H1 (cell line): Measurements from ENCODE around the gene OR51B5.

Source experiments
- CREB1 ChIP-seq: IDR thresholded peaks from 2 replicates; pipeline ENCODE4 v1.6.1; 2012; ENCODE audit warnings: inconsistent platforms
- CTCF ChIP-seq, 3 experiments: IDR thresholded peaks; 1 replicate in 2 of 3; 2 replicates in 1 of 3; pipeline versions ENCODE4 v1.5.1 to v1.6.1; 2011; ENCODE audit warnings: low read length in 3 of 3, mild to moderate bottlenecking in 3 of 3, inconsistent platforms in 2 of 3, low read depth in 1 of 3, moderate library complexity in 1 of 3; ENCODE audit not compliant: insufficient read depth in 1 of 3; ENCODE audit errors: control extremely low read depth in 1 of 3
- HDAC2 ChIP-seq, 2 experiments: fragments of 300-600 bp in 1 of 2; sonication (generic) in 1 of 2; IDR thresholded peaks; 2 replicates each; pipeline ENCODE4 v1.6.1; 2011 to 2012; ENCODE audit warnings: low read depth in 2 of 2, low read length in 2 of 2, mild to moderate bottlenecking in 2 of 2, moderate library complexity in 2 of 2, borderline replicate concordance in 1 of 2, inconsistent platforms in 1 of 2
- PHF8 ChIP-seq: fragments of 200-600 bp; sonication (generic); conservative IDR thresholded peaks from 2 replicates; pipeline ENCODE4 v1.7.1; 2012; ENCODE audit warnings: low read depth, mild to moderate bottlenecking, inconsistent platforms, low read length, moderate library complexity
- POLR2A ChIP-seq, 2 experiments: IDR thresholded peaks; 1 replicate in 1 of 2; 2 replicates in 1 of 2; pipeline ENCODE4 v1.6.1; 2011; ENCODE audit warnings: low read depth in 2 of 2, low read length in 2 of 2, mild to moderate bottlenecking in 2 of 2; ENCODE audit errors: control extremely low read depth in 1 of 2
- POLR2AphosphoS5 ChIP-seq: IDR thresholded peaks from 2 replicates; pipeline ENCODE4 v1.6.1; 2011; ENCODE audit warnings: low read depth, low read length
- RNF2 ChIP-seq: fragments of 200-900, 300-1000 bp; sonication (generic); IDR thresholded peaks from 2 replicates; pipeline ENCODE4 v1.7.1; 2016; ENCODE audit warnings: borderline replicate concordance, low read depth, mild to moderate bottlenecking, antibody characterized with exemption, low read length; ENCODE audit not compliant: poor library complexity, severe bottlenecking; ENCODE audit errors: missing control alignments
- TAF1 ChIP-seq: IDR thresholded peaks from 2 replicates; pipeline ENCODE4 v1.6.1; 2011; ENCODE audit warnings: mild to moderate bottlenecking, low read depth, low read length
- ZNF274 ChIP-seq: IDR thresholded peaks from 2 replicates; pipeline ENCODE4 v1.7.0; 2012; ENCODE audit warnings: low read length, borderline replicate concordance; ENCODE audit errors: extremely low read depth

DNA sequence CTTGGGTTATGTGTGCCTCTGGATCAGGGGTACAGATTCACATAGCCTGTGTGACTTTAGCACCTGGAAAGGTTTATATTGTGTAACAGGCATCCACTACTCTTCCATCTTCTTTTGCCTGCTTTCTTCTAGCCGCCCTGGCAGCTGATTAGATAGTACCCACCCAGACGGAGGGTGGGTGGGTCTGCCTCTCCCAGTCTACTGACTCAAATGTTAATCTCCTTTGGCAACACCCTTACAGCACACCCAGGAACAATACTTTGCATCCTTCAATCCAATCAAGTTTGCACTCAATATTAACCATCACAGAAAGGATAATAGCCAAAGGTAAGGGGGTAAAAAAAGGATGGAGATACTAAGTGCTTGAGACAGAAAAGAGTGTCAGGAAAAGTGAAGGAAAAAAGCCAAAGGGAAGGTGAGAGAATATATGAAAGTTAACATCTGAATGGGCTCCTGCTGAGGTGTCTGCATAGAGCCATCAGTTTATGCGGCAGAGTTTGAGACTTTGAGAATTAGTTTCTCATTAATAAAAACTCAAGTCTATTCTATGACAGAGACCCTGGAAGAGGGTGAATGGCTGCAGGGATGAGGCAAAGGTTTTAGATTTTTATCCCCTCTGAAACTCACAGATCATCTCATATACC, 5.3 kb upstream of the OR51B5 start:
- TF ChIP-seq POLR2A (IDR thresholded peaks at IDR 0.05; ENCODE audit: control extremely low read depth in 1 of 2, low read depth in 2 of 2, low read length in 2 of 2) (no peak), CREB1 (no peak), CTCF (IDR thresholded peaks at IDR 0.05; ENCODE audit: control extremely low read depth in 1 of 3, insufficient read depth in 1 of 3, low read depth in 1 of 3, low read length in 3 of 3) (no peak), POLR2AphosphoS5 (no peak), ZNF274 (no peak), PHF8 (no peak), TAF1 (no peak), RNF2 (no peak), HDAC2 (IDR thresholded peaks at IDR 0.05; ENCODE audit: borderline replicate concordance in 1 of 2, low read depth in 2 of 2, low read length in 2 of 2) (no peak)
